SU-DHL-6 (cell line): ENCODE results near the gene SMURF1.

Source experiments
- H2AFZ ChIP-seq: fragments of 200-600 bp; sonication (generic); 2 replicates; pipeline ENCODE4 v1.6.1; 2014; ENCODE audit warnings: low read depth, mild to moderate bottlenecking, moderate library complexity, mixed read lengths, antibody characterized with exemption, low read length; ENCODE audit not compliant: severe bottlenecking
- H3F3A ChIP-seq: fragments of 200-600 bp; shearing (Covaris generic); 2 replicates; pipeline ENCODE4 v1.6.0; 2016; ENCODE audit warnings: antibody characterized with exemption, mild to moderate bottlenecking; ENCODE audit not compliant: insufficient read depth
- H3K27ac ChIP-seq: fragments of 200-600 bp; sonication (generic); 2 replicates; pipeline ENCODE4 v1.5.1; 2016; ENCODE audit warnings: low read depth, mild to moderate bottlenecking, low read length, moderate library complexity, mixed read lengths
- H3K27me3 ChIP-seq: fragments of 200-600 bp; sonication (generic), shearing (Covaris generic); 2 replicates; pipeline ENCODE4 v1.6.0; 2014; ENCODE audit warnings: mild to moderate bottlenecking, low read length
- H3K36me3 ChIP-seq: fragments of 200-600 bp; sonication (generic); 2 replicates; pipeline ENCODE4 v1.6.1; 2014; ENCODE audit warnings: mild to moderate bottlenecking, low read length, mixed read lengths
- H3K4me2 ChIP-seq: fragments of 300-600, 200-600 bp; shearing (Covaris generic), sonication (generic); 2 replicates; pipeline ENCODE4 v1.6.0; 2014; ENCODE audit warnings: low read length, low read depth, mild to moderate bottlenecking; ENCODE audit not compliant: poor library complexity, severe bottlenecking
- H3K4me3 ChIP-seq: fragments of 200-600 bp; sonication (generic); 2 replicates; pipeline ENCODE4 v1.5.1; 2014; ENCODE audit warnings: antibody characterized with exemption, low read length, mild to moderate bottlenecking, mixed read lengths; ENCODE audit not compliant: insufficient read depth, poor library complexity, severe bottlenecking
- H3K79me2 ChIP-seq: fragments of 200-600 bp; sonication (generic); 2 replicates; pipeline ENCODE4 v1.6.1; 2014; ENCODE audit warnings: mild to moderate bottlenecking, low read length, moderate library complexity; ENCODE audit not compliant: insufficient read depth
- H3K9ac ChIP-seq: fragments of 200-600 bp; sonication (generic); 2 replicates; pipeline ENCODE4 v1.7.0; 2014; ENCODE audit warnings: mild to moderate bottlenecking, low read length
- H3K9me2 ChIP-seq: fragments of 200-600 bp; sonication (generic); replicated peaks from 2 replicates; pipeline ENCODE4 v1.6.1; 2014; ENCODE audit warnings: low read length; ENCODE audit not compliant: insufficient read depth
- H3K9me3 ChIP-seq: fragments of 200-600 bp; sonication (generic); 2 replicates; pipeline ENCODE4 v1.6.1; 2014; ENCODE audit warnings: low read length, mixed read lengths; ENCODE audit not compliant: insufficient read depth
- H4K20me1 ChIP-seq: fragments of 200-600 bp; sonication (generic); 2 replicates; pipeline ENCODE4 v1.6.1; 2014; ENCODE audit warnings: low read depth, mild to moderate bottlenecking, antibody characterized with exemption, low read length, moderate library complexity, mixed read lengths
- CTCF ChIP-seq: fragments of 200-600 bp; sonication (generic); IDR thresholded peaks from one replicate; pipeline ENCODE4 v1.5.1; 2017; ENCODE audit warnings: antibody characterized with exemption, mild to moderate bottlenecking, low read length, moderate library complexity; ENCODE audit not compliant: insufficient read depth, poor library complexity, severe bottlenecking
- EZH2phosphoT487 ChIP-seq: fragments of 200-600 bp; sonication (generic), shearing (Covaris generic); conservative IDR thresholded peaks from 2 replicates; pipeline ENCODE4 v1.6.1; 2018; ENCODE audit warnings: mild to moderate bottlenecking, antibody characterized with exemption, low read length, moderate library complexity, mixed read lengths

SMURF1 gene

GRCh38 chr7:99089914-99090629 is 53.8 kb downstream of the SMURF1 start:
- Histone ChIP-seq H3K27me3 (no peaks in the 10 kb centered on the region), H3F3A (no peaks in the 10 kb centered on the region), H3K9ac (no peak overlapping the region), H3K27ac (no peak overlapping the region), H3K9me2 (no peaks in the 10 kb centered on the region), H3K4me2 (no peak overlapping the region), H3K36me3 (no peaks in the 10 kb centered on the region), H3K79me2 (peaks cover 85% of the 10 kb centered on the region), H2AFZ (no peak overlapping the region), H3K9me3 (no peaks in the 10 kb centered on the region), H4K20me1 (peaks cover 15% of the 10 kb centered on the region), H3K4me3 (no peak overlapping the region)
- no peak for TF ChIP-seq CTCF
- TF ChIP-seq EZH2phosphoT487 = no peak

GRCh38 chr7:99086944-99087343 is 57.0 kb downstream of the SMURF1 start:
- Histone ChIP-seq H3K9me3 (no peaks in the 10 kb centered on the region), H3K9me2 (no peaks in the 10 kb centered on the region), H2AFZ (no peak overlapping the region), H3K27me3 (no peaks in the 10 kb centered on the region), H3K36me3 (no peaks in the 10 kb centered on the region), H3K9ac (no peak overlapping the region), H3F3A (no peaks in the 10 kb centered on the region), H3K27ac (no peak overlapping the region), H3K79me2 (peaks cover 73% of the 10 kb centered on the region), H4K20me1 (no peaks in the 10 kb centered on the region), H3K4me2 (no peak overlapping the region), H3K4me3 (no peak overlapping the region)
- TF ChIP-seq CTCF = no peak
- no peak for TF ChIP-seq EZH2phosphoT487

- no peak overlapping the region for H3K9ac ChIP-seq
- H3K79me2 ChIP-seq = peaks cover 69% of the 10 kb centered on the region
- H4K20me1 ChIP-seq = no peaks in the 10 kb centered on the region
- no peaks in the 10 kb centered on the region for H3F3A ChIP-seq
- H3K9me3 ChIP-seq = no peaks in the 10 kb centered on the region
- H2AFZ ChIP-seq = no peak overlapping the region
- no peak overlapping the region for H3K4me3 ChIP-seq
- no peak overlapping the region for H3K27ac ChIP-seq
- H3K27me3 ChIP-seq = no peaks in the 10 kb centered on the region
- H3K36me3 ChIP-seq = no peaks in the 10 kb centered on the region
- TF ChIP-seq CTCF = no peak
- no peak for TF ChIP-seq EZH2phosphoT487
- no peaks in the 10 kb centered on the region for H3K9me2 ChIP-seq
- H3K4me2 ChIP-seq = no peak overlapping the region
Observed at GRCh38 chr7:99086532-99086931, 57.4 kb downstream of the SMURF1 start.
